PC-3 (cell line): Measurements from ENCODE around the gene CHD2.

Source experiments
- CTCF ChIP-seq: fragments of 300-600 bp; sonication (generic); conservative IDR thresholded peaks from 2 replicates; pipeline ENCODE4 v1.5.1; 2017; ENCODE audit warnings: antibody characterized with exemption, low read depth, mild to moderate bottlenecking, low read length
- EZH2 ChIP-seq: fragments of 300-600 bp; sonication (generic); IDR thresholded peaks from one replicate; pipeline ENCODE4 v1.6.1; 2017; ENCODE audit warnings: antibody characterized with exemption, mild to moderate bottlenecking, low read length; ENCODE audit not compliant: unreplicated experiment
- EZH2phosphoT487 ChIP-seq: fragments of 300-600 bp; sonication (generic); IDR thresholded peaks from 2 replicates; pipeline ENCODE4 v1.6.1; 2018; ENCODE audit warnings: mild to moderate bottlenecking, antibody characterized with exemption, low read length, borderline replicate concordance

DNA sequence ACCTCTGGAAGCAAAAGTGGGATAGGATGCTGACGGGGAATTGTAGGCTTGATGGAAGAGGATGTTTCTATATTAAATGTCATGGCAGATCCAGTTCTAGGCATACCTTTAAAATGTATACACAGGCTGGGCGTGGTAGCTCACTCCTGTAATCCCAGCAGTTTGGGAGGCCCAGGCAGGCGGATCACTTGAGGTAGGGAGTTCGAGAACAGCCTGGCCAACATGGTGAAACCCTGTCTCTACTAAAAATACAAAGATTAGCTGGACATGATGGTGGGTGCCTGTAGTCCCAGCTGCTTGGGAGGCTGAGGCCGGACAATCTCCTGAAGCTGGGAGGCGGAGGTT is 8.6 kb downstream of the CHD2 start:
- TF ChIP-seq CTCF (no peak), EZH2 (no peak), EZH2phosphoT487 (no peak)
